ENCODE data around the gene DAW1. TPM values are rescaled to one million over a fixed set of nuclear protein-coding genes. Genes with fewer than 3 reads are reported as not detected.

DAW1 gene
- polyA plus RNA-seq, 1 donor (not counting 4 experiments of a cell fraction or from before 2014, with no cell fraction given) = 0.24 TPM

DNA sequence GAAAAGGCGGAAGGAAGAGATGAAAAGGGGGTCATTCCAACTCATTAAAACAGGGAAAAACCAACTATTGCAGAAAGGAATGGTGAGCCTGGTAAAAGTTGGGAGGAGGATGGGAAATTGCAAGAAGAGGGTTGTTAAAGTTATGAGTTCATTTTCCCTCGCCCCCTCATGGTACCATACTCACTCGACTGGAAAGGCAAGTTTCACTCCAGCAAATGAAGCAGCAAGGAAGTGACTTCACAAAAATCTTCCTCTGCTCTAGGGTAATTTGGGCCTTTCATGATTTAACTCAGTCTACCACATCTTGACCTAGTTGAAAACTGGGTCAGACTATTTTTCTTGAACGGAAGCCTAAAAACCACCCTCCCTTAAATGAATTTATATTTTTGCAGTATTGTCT lies 22.8 kb upstream of the DAW1 start:
- DNase-seq (ENCODE audit: low read depth, low spot score) = no peak
- TF ChIP-seq EZH2 (IDR thresholded peaks at IDR 0.05; ENCODE audit: low read length) = no peak
- TF ChIP-seq, protein P1, sequence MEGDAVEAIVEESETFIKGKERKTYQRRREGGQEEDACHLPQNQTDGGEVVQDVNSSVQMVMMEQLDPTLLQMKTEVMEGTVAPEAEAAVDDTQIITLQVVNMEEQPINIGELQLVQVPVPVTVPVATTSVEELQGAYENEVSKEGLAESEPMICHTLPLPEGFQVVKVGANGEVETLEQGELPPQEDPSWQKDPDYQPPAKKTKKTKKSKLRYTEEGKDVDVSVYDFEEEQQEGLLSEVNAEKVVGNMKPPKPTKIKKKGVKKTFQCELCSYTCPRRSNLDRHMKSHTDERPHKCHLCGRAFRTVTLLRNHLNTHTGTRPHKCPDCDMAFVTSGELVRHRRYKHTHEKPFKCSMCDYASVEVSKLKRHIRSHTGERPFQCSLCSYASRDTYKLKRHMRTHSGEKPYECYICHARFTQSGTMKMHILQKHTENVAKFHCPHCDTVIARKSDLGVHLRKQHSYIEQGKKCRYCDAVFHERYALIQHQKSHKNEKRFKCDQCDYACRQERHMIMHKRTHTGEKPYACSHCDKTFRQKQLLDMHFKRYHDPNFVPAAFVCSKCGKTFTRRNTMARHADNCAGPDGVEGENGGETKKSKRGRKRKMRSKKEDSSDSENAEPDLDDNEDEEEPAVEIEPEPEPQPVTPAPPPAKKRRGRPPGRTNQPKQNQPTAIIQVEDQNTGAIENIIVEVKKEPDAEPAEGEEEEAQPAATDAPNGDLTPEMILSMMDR (optimal IDR thresholded peaks at IDR 0.05 in 1 of 3, IDR thresholded peaks at IDR 0.05 in 1 of 3, conservative IDR thresholded peaks at IDR 0.05 in 1 of 3; ENCODE audit: extremely low read depth in 1 of 3, insufficient read depth in 2 of 3, low read length in 3 of 3) = no peak
- Histone ChIP-seq H3K27me3 (ENCODE audit: control insufficient read depth, extremely low read depth, insufficient read depth, low read length) (no peaks in the 10 kb centered on the region), H2AFZ (ENCODE audit: control insufficient read depth, low read length) (peak overlapping the region; percentile 23), H3K79me2 (ENCODE audit: control insufficient read depth, insufficient read depth, low read length) (no peaks in the 10 kb centered on the region), H3K4me2 (ENCODE audit: control insufficient read depth, extremely low read depth, insufficient read depth, low read depth, low read length) (no peak overlapping the region), H3K4me1 (ENCODE audit: control insufficient read depth, extremely low read depth, insufficient read depth, low read length) (peaks cover 25% of the 10 kb centered on the region), H3K9me1 (ENCODE audit: control insufficient read depth, extremely low read depth, insufficient read depth, low read length) (no peaks in the 10 kb centered on the region), H4K20me1 (ENCODE audit: control insufficient read depth, extremely low read depth, insufficient read depth, low read length) (no peaks in the 10 kb centered on the region), H3K9me3 (ENCODE audit: control insufficient read depth, low read depth, low read length) (no peaks in the 10 kb centered on the region), H3K36me3 (ENCODE audit: control insufficient read depth in 2 of 2, extremely low read depth in 1 of 2, insufficient read depth in 2 of 2, low read length in 2 of 2) (no peaks in the 10 kb centered on the region), H3K4me3 (ENCODE audit: control insufficient read depth in 2 of 3, extremely low read depth in 1 of 3, insufficient read depth in 2 of 3, low read depth in 1 of 3, low read length in 3 of 3) (no peak overlapping the region), H3K9ac (ENCODE audit: control insufficient read depth, extremely low read depth, insufficient read depth, low read length) (no peak overlapping the region), H3K27ac (ENCODE audit: control insufficient read depth, insufficient read depth, low read length) (no peak overlapping the region)
- FAIRE-seq = peak; percentile 79
- dilution Hi-C loops (cut with MboI; ENCODE audit: extremely low pct_ligation_motif_present, low sequenced_read_pairs) = no loop called here

DNA sequence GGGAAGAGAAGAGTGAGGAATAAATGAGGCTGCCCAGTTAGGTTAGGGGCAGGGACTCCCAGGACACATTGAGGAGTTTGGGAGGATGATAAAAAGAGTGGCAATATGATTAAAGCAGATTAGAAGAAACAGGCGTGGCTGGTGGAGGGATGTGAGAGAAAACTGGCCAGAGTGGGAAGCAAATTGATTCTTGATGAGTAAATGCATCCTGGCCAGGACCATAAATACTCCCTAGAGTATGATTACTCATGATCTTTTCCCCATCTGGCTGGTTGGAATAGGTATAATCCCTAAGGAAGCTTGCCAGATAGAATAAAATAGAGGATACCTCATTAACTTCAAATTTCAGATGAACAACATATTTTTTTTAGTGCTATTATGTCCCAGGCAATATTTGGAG lies 21.5 kb upstream of the DAW1 start:
- no peak for TF ChIP-seq EZH2 (IDR thresholded peaks at IDR 0.05; ENCODE audit: low read length)
- TF ChIP-seq, protein P1 (optimal IDR thresholded peaks at IDR 0.05 in 1 of 3, IDR thresholded peaks at IDR 0.05 in 1 of 3, conservative IDR thresholded peaks at IDR 0.05 in 1 of 3; ENCODE audit: extremely low read depth in 1 of 3, insufficient read depth in 2 of 3, low read length in 3 of 3) = no peak
- Histone ChIP-seq H3K4me2 (ENCODE audit: control insufficient read depth, extremely low read depth, insufficient read depth, low read depth, low read length) (no peak overlapping the region), H3K4me3 (ENCODE audit: control insufficient read depth in 2 of 3, extremely low read depth in 1 of 3, insufficient read depth in 2 of 3, low read depth in 1 of 3, low read length in 3 of 3) (no peak overlapping the region), H2AFZ (ENCODE audit: control insufficient read depth, low read length) (no peak overlapping the region), H3K27me3 (ENCODE audit: control insufficient read depth, extremely low read depth, insufficient read depth, low read length) (no peaks in the 10 kb centered on the region), H3K79me2 (ENCODE audit: control insufficient read depth, insufficient read depth, low read length) (no peaks in the 10 kb centered on the region), H3K9me3 (ENCODE audit: control insufficient read depth, low read depth, low read length) (no peaks in the 10 kb centered on the region), H3K4me1 (ENCODE audit: control insufficient read depth, extremely low read depth, insufficient read depth, low read length) (peaks cover 28% of the 10 kb centered on the region), H3K27ac (ENCODE audit: control insufficient read depth, insufficient read depth, low read length) (no peak overlapping the region), H3K9ac (ENCODE audit: control insufficient read depth, extremely low read depth, insufficient read depth, low read length) (no peak overlapping the region), H4K20me1 (ENCODE audit: control insufficient read depth, extremely low read depth, insufficient read depth, low read length) (no peaks in the 10 kb centered on the region), H3K9me1 (ENCODE audit: control insufficient read depth, extremely low read depth, insufficient read depth, low read length) (no peaks in the 10 kb centered on the region), H3K36me3 (ENCODE audit: control insufficient read depth in 2 of 2, extremely low read depth in 1 of 2, insufficient read depth in 2 of 2, low read length in 2 of 2) (no peaks in the 10 kb centered on the region)
- FAIRE-seq (peak; percentile 75), DNase-seq (ENCODE audit: low read depth, low spot score) (no peak)
- dilution Hi-C loops (cut with MboI; ENCODE audit: extremely low pct_ligation_motif_present, low sequenced_read_pairs) = no loop called here

All from keratinocyte (primary cell).